HEK293T (cell line): ENCODE measurements around the gene HCN1.

Source experiments
- BHLHE40 ChIP-seq: fragments of 450-650 bp; IDR thresholded peaks from 2 replicates; pipeline ENCODE4 v1.6.1; 2016; ENCODE audit warnings: mild to moderate bottlenecking, moderate library complexity, borderline replicate concordance
- CTBP1 ChIP-seq: fragments of 450-650 bp; IDR thresholded peaks from 2 replicates; pipeline ENCODE4 v1.6.1; 2016; ENCODE audit warnings: borderline replicate concordance
- TARDBP ChIP-seq: fragments of 450-650 bp; IDR thresholded peaks from 2 replicates; pipeline ENCODE4 v1.6.1; 2016

DNA sequence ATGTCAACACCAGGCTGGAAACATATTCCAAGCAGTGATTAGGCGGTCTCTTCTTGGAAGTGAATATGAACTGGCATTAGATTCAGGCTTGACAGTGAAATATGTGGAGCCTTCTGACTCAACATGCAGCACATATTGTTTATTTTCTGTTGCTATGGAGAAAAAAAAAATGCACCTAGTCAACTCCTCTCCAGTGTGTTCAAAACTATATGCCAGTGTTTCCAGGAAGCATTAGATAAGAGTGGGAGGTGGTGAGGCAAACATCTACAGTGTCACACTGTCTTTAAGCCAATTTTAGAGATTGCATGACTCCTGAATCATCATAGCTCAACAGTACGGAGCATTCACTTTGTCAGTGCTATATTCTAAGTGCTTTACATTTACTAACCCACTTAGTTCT is 117.9 kb downstream of the HCN1 start:
- TF ChIP-seq TARDBP (no peak), BHLHE40 (no peak), CTBP1 (no peak)
